HG03064 (cell line): ENCODE results near the gene APOL5.

ENCODE experiments used
- ATAC-seq: cut with Tn5 transposase; IDR thresholded peaks from one replicate; pipeline ENCODE4 v1.9.1; 2021; ENCODE audit warnings: low read depth; ENCODE audit not compliant: unreplicated experiment

The APOL5 gene

DNA sequence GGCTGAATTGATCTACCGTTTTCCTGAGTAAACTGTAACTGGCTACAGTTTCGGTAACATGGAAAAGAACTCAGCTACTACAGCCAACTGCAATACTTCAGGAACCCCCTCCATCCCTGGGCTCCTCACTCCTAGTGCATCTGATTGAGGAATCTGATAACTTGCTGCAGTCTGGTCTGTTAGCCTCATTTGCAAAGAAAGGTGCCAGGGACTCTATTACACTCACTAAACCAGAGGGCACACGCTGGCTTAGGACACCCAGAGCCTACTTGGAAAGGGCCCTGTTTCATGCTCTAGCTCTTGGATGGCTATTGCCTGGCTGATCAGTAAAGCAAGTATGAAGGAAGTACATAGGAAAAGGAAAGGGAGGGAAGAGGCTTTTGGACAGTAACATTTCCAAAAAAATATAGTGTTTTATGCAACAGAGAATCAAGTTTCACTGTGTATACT lies 22.3 kb downstream of the APOL5 start:
- ATAC-seq = no peak

DNA sequence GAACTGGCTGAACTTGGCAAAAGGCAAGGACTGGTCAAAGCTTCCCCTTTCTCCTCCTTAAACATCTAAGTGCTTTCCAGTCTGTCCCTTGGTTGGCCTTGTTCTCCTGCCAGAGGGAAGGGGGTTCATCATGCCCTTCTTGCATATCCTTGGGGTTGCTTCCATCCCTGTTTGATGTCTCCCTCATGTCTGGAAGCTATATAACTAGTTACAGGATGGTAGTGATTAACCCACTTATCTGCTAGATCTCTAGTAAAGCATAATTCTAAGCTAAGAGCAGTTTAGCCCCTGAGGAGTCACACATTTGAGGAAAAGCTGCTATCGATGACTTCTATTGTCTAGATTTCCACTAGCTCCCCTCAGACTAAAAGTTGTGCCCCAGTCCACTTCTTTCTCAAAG lies 22.9 kb downstream of the APOL5 start:
- ATAC-seq = no peak

DNA sequence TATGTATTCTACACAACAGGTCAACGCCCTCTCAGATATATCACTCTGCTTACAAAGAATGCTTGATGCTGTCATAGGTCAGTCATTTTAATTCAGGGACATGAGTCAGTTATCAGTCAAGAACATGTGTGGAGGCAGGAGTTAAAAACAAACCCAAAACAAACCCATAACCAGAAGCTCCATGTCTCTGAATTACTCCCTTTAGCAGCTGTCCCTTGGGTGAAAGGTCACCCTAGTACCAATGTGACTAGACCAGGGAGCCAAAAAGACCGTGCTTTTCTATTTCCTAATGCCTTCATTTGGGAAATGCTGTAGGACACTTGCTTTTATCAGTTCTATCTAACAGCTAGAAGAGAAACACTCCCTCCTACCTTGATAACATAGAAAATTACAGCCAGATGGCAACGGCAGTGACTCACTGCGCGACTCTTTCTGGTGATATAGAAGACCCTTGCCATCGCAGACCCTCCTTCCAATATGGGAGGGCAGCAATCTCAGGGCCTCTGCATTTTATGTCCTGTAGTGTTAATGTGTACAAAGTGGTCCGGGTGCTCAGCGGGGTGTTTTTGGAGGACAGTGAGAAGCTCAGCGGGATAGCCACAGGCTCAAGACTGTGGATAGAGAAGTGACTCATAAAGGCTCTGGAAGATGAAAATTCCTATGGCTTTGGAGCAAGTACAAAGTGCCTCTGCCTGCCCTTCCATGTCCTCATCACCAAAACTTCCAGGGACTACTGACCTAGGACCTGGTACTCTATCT lies 24.8 kb downstream of the APOL5 start:
- ATAC-seq = no peak

DNA sequence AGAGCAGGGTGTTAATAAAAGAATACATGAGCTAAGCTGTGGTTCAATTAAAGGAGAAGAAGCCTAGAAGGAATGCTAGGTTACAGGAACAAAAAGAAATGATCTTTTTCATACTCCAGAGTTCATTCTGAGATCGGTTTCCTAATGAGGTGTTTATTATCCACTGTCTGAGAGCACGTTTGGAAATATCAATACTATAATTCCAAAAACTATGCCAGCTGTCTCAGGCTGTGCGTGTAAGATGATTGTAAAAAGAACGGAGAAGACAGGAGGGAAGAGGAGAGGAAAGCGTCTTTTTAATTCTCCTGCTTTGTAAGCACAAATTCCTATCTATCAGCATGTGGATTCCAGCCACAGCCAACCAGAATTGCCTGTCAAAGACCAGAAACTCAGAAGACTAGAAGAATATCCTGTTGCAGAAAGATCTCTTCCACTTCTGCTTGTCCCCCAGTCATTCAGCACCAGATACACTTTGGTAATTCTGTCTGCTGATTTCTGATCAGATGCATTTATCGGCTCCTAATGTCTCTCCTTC lies 25.7 kb downstream of the APOL5 start:
- ATAC-seq = no peak

DNA sequence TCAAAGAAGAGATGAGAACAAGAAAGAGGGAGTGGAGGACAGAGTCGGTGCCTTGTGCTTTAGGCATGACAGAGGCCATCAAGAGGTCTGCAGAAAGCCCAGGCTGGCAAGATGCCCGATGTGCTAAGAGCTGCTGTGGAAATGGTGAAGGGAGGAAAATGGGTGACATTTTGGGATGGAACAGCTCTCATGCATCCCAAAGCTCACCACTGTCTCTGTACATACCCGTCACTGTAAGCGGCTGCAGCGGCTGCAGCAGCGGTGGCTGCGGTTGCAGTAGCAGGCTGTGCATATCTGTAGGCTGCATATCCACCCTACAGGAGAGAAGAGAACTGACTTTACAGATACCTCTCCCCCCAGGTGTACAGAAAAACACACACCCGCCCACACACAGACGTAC lies 28.6 kb downstream of the APOL5 start:
- ATAC-seq = no peak

DNA sequence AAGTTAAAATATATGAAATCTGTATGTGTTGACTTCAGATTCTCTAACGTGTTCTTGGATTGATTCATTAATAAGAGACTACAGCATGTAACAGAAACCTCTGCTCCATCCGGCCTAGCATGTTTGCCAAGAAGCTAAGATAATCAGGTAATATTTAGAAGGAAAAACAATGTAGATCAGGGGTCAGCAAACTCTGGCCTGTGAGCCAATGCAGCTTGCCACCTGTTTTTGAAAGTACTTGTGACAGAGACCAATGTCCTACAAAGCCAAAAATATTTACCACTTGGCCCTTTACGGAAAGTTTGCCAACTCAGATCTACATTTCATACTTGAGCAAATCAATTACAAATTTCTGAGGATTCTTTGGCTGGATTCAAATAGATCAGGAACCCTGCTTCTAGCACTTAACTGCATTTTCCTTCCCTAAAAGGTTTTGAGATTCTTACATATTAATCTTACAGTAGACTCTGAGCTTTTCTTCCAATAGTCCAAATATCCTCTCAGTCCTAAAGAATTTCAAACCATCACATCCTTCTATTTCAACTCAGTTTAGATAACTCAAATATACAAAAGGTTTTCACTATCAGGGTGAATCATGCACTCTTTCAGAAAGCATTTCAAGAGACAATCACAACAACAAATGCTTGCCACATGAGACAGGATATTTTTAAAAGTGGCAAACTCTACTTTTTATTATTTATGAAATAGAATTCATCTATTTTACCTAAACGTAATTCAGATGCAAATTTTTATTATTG lies 29.5 kb downstream of the APOL5 start:
- no peak for ATAC-seq

DNA sequence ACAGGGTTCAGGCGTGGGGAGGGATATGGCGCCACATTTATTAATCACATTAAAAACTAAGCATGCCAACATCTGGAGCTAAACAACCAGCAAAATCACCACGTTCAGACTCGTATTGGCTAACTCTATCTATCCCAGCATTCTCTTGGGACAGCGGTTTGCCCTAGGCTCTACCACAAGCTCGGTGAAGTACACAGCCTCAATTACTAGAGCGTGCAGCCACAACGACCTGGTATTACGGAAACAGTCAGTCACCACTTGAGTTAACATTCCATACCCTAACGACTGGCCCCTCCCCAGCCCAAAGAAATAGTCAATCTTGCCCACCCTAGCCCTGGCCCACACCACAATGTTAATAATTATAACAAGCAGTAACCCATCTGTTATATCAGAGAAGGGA lies 32.1 kb downstream of the APOL5 start:
- no peak for ATAC-seq

DNA sequence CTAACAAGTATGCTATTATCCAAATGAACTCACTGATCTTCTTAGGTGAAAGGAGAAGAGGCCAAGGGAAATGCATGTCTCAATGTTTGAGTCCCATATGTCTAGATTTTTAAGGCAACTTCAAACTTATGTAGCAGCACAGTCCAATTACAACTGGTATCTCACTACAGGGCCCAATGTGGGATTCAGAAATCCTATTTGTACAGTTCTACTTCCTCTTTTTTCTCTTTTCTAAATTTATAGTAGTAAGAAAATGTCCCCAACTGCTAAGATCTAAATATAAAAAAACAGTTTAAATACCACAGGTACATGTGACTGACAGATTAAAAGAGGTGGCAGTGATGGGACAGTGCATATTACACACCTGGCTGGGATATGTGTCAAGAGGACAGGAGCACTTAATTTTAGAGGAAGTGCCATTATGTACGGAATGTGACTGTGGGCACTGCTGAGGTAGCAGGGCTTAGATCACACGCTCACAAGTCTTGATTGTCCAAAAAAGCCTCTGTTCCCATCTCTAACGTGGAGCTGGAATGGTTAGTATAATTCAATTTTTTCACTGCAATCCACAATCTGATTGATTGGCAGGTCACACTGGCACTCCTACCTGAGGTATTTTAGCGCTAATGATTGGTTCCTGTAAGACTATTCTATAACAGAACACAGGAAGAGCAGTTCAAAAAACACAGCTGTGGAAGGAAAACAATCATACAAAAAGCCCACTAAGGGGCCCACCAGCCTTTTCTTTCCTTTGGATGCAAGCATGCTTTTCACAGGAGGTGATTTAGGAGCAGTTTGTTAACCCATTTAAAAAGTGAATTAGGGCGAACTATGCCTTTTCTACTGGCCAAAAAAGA lies 34.6 kb downstream of the APOL5 start:
- ATAC-seq = no peak

DNA sequence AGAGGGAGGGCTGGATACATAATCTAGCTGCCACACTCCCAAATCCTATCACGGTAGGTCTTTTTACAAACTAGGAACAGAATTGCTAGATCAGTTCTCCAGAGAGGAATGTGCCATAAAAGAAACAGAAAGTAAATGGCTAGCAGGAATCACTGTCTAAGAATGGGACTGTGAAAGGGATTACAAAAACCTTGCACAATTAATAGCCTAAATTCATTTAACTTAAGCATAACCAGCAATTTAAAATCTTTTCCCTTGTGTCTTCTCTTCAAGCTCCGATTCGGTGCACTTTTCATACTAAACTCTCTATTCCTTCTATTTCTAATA lies 35.2 kb downstream of the APOL5 start:
- no peak for ATAC-seq

DNA sequence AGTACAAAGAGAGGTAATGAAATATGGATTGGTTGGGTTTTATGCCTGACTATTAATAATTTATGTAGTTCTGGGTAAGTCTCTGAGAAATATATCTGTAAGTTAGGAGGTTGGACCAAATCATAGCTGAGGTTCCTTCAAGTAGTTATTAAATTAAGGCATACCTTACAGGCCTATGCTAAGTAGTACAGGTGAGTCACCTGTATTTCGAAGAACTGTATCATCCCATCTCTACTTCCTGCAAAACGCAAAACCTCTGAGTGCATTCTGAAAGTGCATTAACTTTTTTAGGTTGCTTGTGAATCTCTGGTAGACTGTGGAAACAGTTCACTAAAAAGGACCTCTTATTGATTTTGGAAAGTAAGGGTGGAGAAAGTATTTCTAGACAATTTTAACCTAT lies 37.1 kb downstream of the APOL5 start:
- ATAC-seq = no peak

DNA sequence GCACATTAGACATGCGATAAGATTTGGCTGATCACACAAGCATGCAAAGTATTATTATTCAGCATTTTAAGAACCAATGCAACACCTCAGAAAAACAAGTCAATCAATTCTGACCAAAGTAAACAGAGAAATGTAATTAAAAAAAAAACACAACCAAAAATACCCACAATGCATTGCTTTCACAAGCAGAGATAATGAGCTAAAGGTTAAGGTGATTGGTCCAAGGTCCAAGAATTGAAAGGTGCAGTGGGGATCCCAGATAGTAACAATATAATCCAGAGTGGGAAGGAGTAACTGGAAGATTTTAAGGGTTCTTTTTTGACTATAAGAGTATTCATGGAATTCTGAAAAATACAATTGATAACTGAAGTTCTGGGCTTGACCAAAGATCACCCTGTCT lies 39.0 kb downstream of the APOL5 start:
- ATAC-seq = no peak

DNA sequence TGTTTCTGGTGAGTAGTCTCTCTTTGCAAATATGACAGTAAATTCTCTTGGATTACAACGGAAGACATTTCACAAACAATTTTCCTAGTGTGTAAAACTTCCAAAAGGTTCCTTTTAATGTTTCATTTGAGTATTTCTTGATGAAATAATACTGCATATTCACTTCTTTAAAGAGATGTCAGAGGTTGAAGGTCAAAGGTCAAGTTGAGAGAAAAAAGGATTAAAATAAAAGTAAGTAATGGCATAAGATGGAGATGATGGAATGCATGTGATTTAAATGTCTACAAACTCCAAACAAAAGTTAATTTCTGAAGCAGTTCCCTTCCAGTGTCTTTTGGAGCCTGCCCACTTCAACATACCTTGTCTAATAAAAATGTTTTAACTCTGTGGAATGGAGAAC lies 40.7 kb downstream of the APOL5 start:
- no peak for ATAC-seq

DNA sequence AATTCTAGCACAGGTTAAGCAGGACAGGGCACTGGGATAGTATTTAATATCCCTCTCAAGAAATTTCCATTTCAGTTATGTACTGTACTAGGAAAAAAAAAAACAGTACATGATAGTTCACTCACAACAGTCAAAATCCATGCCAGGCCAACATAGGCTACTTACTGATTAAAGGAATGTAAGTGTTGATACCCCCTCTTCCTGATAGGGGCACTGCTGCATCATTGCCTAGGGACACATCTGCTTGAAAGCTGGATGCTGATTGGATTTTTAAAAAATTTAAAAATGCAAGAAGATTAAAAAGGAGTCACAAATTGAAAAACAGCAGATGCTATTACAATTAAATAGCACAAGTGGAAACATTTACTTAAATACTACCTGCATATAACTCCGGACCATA lies 43.4 kb downstream of the APOL5 start:
- no peak for ATAC-seq

DNA sequence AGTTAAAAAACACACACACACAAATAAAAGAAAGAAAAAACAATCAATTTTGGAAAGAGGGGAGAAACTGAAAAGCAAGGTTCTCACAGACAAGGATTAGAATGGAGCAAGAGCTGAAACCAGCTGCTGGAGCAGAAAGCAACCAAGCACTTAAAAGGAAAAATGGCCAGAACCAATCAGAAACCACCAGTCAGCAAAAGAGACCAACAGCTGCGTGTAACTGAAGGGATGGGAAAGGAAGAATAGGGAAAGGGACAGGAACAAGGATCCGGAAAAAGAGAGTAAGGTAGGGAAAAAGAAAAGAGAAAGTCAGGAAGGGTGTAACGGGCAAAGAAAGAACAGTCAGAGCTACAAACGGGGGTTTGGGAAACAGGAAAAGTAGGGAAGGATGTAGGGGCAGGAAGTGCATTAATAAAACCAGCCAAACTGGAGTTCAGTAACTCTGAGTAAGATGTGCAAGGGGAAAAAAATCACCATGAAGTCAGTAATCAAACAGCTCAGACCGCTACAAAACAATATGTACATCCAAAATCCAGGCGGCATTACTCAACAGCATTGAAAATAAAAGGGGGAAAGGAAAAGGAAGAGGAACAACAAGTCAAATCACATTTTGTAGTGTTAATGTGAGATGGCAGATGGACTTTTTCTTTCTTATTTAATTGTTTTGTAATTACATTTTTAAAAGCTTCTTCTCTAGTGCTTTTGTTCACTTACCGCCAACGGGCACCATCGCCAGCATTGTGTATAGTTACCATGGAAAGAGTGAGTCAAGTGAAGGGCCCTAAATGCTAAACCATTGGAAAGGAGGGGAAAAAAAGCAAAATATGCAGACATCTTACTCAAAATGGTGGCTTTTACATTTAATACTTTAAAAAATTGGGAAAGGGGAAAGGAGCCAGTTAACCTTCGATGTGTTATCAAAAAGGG lies 49.2 kb downstream of the APOL5 start:
- ATAC-seq = no peak

DNA sequence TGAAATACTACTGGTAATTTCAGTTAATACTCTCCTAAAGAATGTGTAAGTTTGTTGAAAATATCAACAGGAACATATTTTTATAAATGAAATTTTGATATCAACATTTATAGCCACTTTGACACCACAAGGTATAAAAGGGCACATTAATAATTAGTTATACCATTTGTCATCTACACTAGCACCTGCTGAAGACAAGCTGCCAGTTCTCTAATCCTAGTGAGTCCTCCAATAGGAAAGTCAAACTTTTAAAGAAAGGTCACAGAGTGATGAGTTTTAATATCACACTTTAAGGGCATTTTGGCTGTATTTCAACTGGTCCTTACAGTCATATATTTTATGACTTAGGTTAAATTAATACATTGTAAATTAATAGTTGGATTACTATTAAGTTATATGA lies 52.3 kb downstream of the APOL5 start:
- no peak for ATAC-seq

DNA sequence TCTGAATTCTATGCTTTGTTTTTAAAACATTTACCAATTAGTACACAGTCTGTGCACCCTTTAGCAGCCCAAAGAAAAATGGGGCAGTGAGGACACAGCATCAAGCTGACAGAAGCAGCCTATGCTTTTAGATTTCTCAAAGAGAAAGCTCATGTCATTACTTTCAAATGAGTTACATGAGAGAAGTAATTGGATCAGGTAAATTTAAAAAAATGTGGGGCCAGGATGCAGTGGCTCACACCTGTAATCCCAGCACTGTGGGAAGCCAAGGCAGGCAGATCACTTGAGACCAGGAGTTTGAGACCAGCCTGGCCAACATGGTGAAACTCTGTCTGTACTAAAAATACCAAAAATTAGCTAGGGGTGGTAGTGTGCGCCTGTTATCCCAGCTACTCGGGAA lies 57.7 kb downstream of the APOL5 start:
- ATAC-seq = no peak

DNA sequence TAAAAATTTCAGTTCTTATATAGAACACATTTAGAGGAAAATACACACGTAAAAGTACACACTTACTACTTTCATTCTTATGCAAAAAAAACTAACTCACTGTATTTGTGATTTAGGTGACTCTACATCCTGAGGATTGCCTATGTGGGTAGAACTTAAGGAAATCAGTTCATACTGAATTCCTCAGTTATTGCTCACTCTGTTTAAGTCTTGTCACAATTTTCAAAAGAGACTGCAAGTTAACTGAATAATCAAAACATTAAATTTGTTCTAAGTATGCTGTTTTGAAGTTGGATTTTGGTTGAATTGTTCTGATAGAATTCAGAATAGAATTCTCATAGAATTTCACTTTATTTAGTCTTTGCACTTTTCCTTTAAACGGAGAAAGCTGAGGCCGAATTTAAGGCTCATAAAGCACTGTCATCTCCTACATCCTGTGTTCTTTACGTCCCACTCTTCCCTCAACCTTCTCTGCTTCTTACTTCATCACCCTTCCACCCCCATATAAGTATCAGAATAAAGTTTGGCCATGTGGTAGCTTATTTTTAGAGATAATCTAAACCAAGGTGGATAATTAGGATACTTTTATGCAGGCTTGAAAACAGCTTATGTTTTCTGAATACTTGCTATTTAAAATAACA lies 59.8 kb downstream of the APOL5 start:
- ATAC-seq = no peak
